OCI-LY3 (cell line): ENCODE results near the gene KCNQ1.

Experiments used
- H2AFZ ChIP-seq: fragments of 200-600, 300-600 bp; shearing (Covaris generic); 2 replicates; pipeline ENCODE4 v1.6.0; 2014; ENCODE audit warnings: antibody characterized with exemption, low read depth, low read length
- H3K27ac ChIP-seq: fragments of 200-600, 300-600 bp; sonication (generic); 2 replicates; pipeline ENCODE4 v1.5.1; 2014; ENCODE audit warnings: mild to moderate bottlenecking, low read length, moderate library complexity, mixed read lengths
- H3K27me3 ChIP-seq: fragments of 200-600, 300-600 bp; sonication (generic); 2 replicates; pipeline ENCODE4 v1.6.1; 2014; ENCODE audit warnings: low read depth, low read length, mixed read lengths
- H3K36me3 ChIP-seq: fragments of 200-600, 300-600 bp; sonication (generic); replicated peaks from 2 replicates; pipeline ENCODE3; 2014; ENCODE audit warnings: low read depth, low read length, mixed read lengths
- H3K4me1 ChIP-seq: fragments of 300-600, 200-600 bp; sonication (generic); 2 replicates; pipeline ENCODE4 v1.6.1; 2014; ENCODE audit warnings: low read length, mixed read lengths
- H3K4me2 ChIP-seq: fragments of 200-600, 300-600 bp; sonication (generic); 2 replicates; pipeline ENCODE4 v1.6.1; 2014; ENCODE audit warnings: low read length, mixed read lengths
- H3K4me3 ChIP-seq: fragments of 300-600, 200-600 bp; sonication (generic); 2 replicates; pipeline ENCODE4 v1.5.1; 2014; ENCODE audit warnings: antibody characterized with exemption, mild to moderate bottlenecking, low read length, moderate library complexity
- H3K79me2 ChIP-seq: fragments of 300-600, 200-600 bp; shearing (Covaris generic); 2 replicates; pipeline ENCODE4 v1.6.1; 2014; ENCODE audit warnings: mild to moderate bottlenecking, low read length, mixed read lengths
- H3K9ac ChIP-seq: fragments of 300-600, 200-600 bp; shearing (Covaris generic); 2 replicates; pipeline ENCODE4 v1.6.0; 2014; ENCODE audit warnings: mild to moderate bottlenecking, low read length, moderate library complexity
- H3K9me3 ChIP-seq: fragments of 200-600, 300-600 bp; shearing (Covaris generic); 2 replicates; pipeline ENCODE4 v1.6.1; 2014; ENCODE audit warnings: low read length, mixed read lengths; ENCODE audit not compliant: insufficient read depth
- H4K20me1 ChIP-seq: fragments of 200-600, 300-600 bp; sonication (generic); 2 replicates; pipeline ENCODE4 v1.6.1; 2016; ENCODE audit warnings: low read length, mixed read lengths; ENCODE audit not compliant: insufficient read depth
- EZH2phosphoT487 ChIP-seq: fragments of 200-600 bp; shearing (Covaris generic); IDR thresholded peaks from 2 replicates; pipeline ENCODE4 v1.6.1; 2018; ENCODE audit warnings: antibody characterized with exemption, mixed run types, low read depth
- TF ChIP-seq, protein P1 (sequence below): fragments of 200-600, 300-600 bp; sonication (generic); IDR thresholded peaks from 2 replicates; pipeline ENCODE4 v1.5.1; 2014; ENCODE audit warnings: antibody characterized with exemption, low read length, low read depth

Gene KCNQ1

DNA sequence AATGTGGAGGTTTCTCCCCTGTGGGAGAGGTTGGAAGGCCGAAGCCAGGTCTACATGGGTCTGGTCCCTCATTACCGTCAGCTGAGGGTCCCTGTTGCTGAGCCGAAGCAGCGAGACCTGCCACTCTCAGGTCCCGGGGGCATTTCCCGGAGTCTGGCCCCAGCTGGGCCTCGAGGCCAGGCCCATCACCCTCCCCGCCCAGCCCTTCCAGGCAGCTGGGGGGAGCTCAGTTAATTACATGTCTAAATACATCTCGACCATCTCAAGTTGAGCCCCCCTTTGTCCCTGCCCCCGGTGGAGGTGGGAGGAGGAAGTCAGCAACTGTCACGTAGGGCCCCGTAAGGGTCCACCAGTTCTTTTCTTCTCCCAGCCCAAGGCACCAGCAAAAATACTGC is 437.2 kb downstream of the KCNQ1 start:
- Histone ChIP-seq H3K27me3 (no peaks in the 10 kb centered on the region), H3K4me2 (no peak overlapping the region), H2AFZ (no peak overlapping the region), H3K9me3 (no peaks in the 10 kb centered on the region), H3K4me3 (no peak overlapping the region), H4K20me1 (no peaks in the 10 kb centered on the region), H3K4me1 (no peaks in the 10 kb centered on the region), H3K36me3 (no peaks in the 10 kb centered on the region), H3K79me2 (no peaks in the 10 kb centered on the region), H3K27ac (no peak overlapping the region), H3K9ac (no peak overlapping the region)
- TF ChIP-seq, protein P1, sequence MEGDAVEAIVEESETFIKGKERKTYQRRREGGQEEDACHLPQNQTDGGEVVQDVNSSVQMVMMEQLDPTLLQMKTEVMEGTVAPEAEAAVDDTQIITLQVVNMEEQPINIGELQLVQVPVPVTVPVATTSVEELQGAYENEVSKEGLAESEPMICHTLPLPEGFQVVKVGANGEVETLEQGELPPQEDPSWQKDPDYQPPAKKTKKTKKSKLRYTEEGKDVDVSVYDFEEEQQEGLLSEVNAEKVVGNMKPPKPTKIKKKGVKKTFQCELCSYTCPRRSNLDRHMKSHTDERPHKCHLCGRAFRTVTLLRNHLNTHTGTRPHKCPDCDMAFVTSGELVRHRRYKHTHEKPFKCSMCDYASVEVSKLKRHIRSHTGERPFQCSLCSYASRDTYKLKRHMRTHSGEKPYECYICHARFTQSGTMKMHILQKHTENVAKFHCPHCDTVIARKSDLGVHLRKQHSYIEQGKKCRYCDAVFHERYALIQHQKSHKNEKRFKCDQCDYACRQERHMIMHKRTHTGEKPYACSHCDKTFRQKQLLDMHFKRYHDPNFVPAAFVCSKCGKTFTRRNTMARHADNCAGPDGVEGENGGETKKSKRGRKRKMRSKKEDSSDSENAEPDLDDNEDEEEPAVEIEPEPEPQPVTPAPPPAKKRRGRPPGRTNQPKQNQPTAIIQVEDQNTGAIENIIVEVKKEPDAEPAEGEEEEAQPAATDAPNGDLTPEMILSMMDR: no peak
- TF ChIP-seq EZH2phosphoT487: no peak

DNA sequence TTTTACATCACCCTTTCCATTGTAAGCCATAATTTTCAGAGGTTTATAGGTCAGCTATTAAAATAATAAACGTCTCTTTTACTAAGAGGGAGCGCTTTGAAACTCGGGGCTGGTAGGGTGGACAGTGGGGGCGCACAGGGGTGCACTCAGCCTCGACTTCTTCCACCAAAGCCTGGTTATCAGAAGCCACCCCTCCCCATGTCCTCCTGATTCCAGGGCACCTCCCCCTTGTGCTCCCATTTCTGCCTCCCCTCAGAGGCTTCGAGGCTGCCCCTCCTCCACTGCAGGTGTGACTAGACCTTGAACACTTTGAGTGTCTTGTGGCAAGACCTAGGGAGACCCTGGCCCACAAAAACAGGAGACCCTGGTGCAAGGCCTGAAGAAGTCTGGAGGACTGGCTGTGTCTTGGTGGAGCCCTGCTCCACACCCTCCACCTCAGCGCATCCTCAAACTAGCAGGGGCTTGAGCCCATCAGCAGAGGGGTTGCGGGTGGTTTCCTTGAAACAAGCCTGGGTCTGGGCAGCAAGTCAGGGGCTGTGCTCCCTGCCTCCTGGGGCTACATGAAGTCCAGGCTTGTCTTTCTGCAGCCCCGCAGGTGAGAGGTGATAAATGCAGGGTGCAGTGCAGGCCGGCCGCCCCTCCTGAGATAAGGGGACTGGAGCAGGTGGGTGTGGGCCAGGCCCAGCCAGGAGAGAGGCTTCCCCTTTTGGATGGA is 437.7 kb downstream of the KCNQ1 start:
- TF ChIP-seq EZH2phosphoT487: no peak
- TF ChIP-seq, protein P1: no peak
- no peak overlapping the region for H3K27ac ChIP-seq
- H3K9ac ChIP-seq: no peak overlapping the region
- no peak overlapping the region for H3K4me2 ChIP-seq
- no peaks in the 10 kb centered on the region for H3K36me3 ChIP-seq
- no peaks in the 10 kb centered on the region for H3K79me2 ChIP-seq
- no peaks in the 10 kb centered on the region for H3K9me3 ChIP-seq
- no peak overlapping the region for H3K4me3 ChIP-seq
- no peaks in the 10 kb centered on the region for H3K27me3 ChIP-seq
- no peaks in the 10 kb centered on the region for H4K20me1 ChIP-seq
- no peaks in the 10 kb centered on the region for H3K4me1 ChIP-seq
- H2AFZ ChIP-seq: no peak overlapping the region

DNA sequence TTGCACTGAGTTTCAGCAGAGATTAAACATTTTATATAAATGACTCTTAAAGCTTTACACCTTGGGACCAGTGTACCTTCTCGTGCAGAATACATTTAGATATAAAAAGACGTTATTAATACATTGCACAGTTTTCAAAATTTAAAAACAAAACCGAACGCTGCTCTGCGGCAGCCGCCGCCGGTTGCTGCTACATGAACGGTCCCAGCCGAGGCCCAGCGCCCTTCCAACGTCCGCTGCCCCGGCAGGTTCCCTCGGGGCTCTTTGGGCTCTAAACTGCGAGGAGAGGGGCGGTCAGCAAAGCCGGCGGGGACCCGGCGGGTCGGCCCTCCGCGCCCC is 438.8 kb downstream of the KCNQ1 start:
- H3K36me3 ChIP-seq: no peaks in the 10 kb centered on the region
- no peaks in the 10 kb centered on the region for H3K79me2 ChIP-seq
- no peak overlapping the region for H3K9ac ChIP-seq
- no peak overlapping the region for H2AFZ ChIP-seq
- H3K4me2 ChIP-seq: no peak overlapping the region
- H4K20me1 ChIP-seq: no peaks in the 10 kb centered on the region
- H3K27me3 ChIP-seq: no peaks in the 10 kb centered on the region
- H3K4me1 ChIP-seq: no peaks in the 10 kb centered on the region
- H3K4me3 ChIP-seq: no peak overlapping the region
- H3K27ac ChIP-seq: no peak overlapping the region
- no peak for TF ChIP-seq EZH2phosphoT487
- TF ChIP-seq, protein P1: no peak
- H3K9me3 ChIP-seq: no peaks in the 10 kb centered on the region

DNA sequence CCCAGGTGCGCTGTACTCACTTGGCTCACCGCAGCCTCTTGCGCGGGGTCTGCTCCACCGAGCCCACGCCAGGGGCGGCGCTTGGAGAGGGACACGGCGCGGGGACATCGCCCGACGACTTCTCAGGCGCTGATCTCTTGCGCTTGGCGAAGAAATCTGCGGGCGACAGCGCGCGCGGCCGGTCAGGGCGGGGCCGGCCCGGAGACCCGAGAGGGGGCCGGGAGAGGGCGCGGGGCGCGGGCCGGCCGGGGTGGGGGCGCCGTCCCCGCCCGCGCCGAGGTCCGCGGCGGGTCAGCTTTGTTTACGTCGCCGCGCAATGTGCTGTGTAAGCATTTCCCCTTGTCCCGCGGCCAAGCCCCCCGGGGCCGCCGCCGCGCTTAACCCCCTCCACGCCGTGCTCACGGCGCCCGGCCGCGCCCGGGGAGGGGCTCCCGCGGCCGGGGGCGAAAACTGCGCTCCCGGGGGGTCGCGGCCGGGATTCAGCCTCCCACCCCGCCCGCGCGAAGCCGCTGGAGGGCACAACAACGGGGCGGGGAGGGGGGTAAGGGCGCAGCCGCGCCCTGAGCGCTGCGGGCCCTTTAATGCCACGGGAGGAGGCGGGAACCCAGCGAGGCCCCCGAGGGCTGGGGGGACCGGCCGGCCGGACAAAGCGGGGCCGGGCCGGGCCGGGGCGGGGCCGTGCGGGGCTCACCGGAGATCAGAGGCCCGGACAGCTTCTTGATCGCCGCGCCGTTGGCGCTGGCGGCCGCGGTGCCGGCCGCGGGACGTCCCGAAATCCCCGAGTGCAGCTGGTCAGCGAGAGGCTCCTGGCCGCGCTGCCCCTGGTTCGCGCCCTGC is 439.4 kb downstream of the KCNQ1 start:
- no peaks in the 10 kb centered on the region for H3K36me3 ChIP-seq
- TF ChIP-seq EZH2phosphoT487: no peak
- TF ChIP-seq, protein P1: no peak
- no peaks in the 10 kb centered on the region for H3K27me3 ChIP-seq
- no peaks in the 10 kb centered on the region for H3K4me1 ChIP-seq
- H3K4me2 ChIP-seq: no peak overlapping the region
- H2AFZ ChIP-seq: no peak overlapping the region
- no peaks in the 10 kb centered on the region for H3K79me2 ChIP-seq
- no peak overlapping the region for H3K4me3 ChIP-seq
- no peak overlapping the region for H3K9ac ChIP-seq
- no peaks in the 10 kb centered on the region for H3K9me3 ChIP-seq
- H3K27ac ChIP-seq: no peak overlapping the region
- no peaks in the 10 kb centered on the region for H4K20me1 ChIP-seq
